Nephron (organoid): Measurements from ENCODE around the gene SMG7.
A peak's percentile ranks its signal among the peaks of the same experiment; 100 is the strongest.

Experiments used
- H3K27ac Mint-ChIP-seq, 3 experiments: 2 replicates each; pipeline ENCODE4 v1.8.0; 2020; ENCODE audit warnings: mixed read lengths in 3 of 3, mild to moderate bottlenecking in 2 of 3, moderate library complexity in 1 of 3
- H3K27me3 Mint-ChIP-seq: 2 replicates; pipeline ENCODE4 v1.8.0; 2021; ENCODE audit warnings: low read depth, mild to moderate bottlenecking, moderate library complexity, mixed read lengths
- H3K36me3 Mint-ChIP-seq: 2 replicates; pipeline ENCODE4 v1.8.0; 2020; ENCODE audit warnings: low read depth, mixed read lengths
- H3K4me1 Mint-ChIP-seq: 2 replicates; pipeline ENCODE4 v1.8.0; 2020; ENCODE audit warnings: mixed read lengths
- H3K4me3 Mint-ChIP-seq, 3 experiments: 2 replicates each; pipeline ENCODE4 v1.8.0; 2020; ENCODE audit warnings: mild to moderate bottlenecking in 3 of 3, mixed read lengths in 3 of 3, moderate library complexity in 2 of 3
- H3K9me3 Mint-ChIP-seq: 2 replicates; pipeline ENCODE4 v1.8.0; 2020; ENCODE audit warnings: mixed read lengths
- CTCF ChIP-seq, 3 experiments: fragments of 200-600 bp; sonication (generic); IDR thresholded peaks; one replicate each; pipeline ENCODE4 v1.5.0; 2021; ENCODE audit warnings: antibody characterized with exemption in 3 of 3; ENCODE audit not compliant: unreplicated experiment in 3 of 3

The SMG7 gene

GRCh38 chr1:183562701-183563100 is 90.4 kb downstream of the SMG7 start:
- H3K4me3 Mint-ChIP-seq: no peak overlapping the region
- H3K36me3 Mint-ChIP-seq: peaks cover 3% of the 10 kb centered on the region
- H3K4me1 Mint-ChIP-seq: no peaks in the 10 kb centered on the region
- no peak for TF ChIP-seq CTCF (IDR thresholded peaks at IDR 0.05; ENCODE audit: unreplicated experiment in 3 of 3)
- peak overlapping the region in 1 of 3 experiments; percentile 59 for H3K27ac Mint-ChIP-seq
- no peaks in the 10 kb centered on the region for H3K9me3 Mint-ChIP-seq
- H3K27me3 Mint-ChIP-seq: peaks cover 4% of the 10 kb centered on the region

GRCh38 chr1:183565261-183565660 is 93.0 kb downstream of the SMG7 start:
- no peaks in the 10 kb centered on the region for H3K36me3 Mint-ChIP-seq
- H3K4me3 Mint-ChIP-seq: no peak overlapping the region
- no peak for TF ChIP-seq CTCF (IDR thresholded peaks at IDR 0.05; ENCODE audit: unreplicated experiment in 3 of 3)
- H3K27ac Mint-ChIP-seq: peak overlapping the region in 1 of 3 experiments; percentile 4
- H3K9me3 Mint-ChIP-seq: no peaks in the 10 kb centered on the region
- peaks cover 10% of the 10 kb centered on the region for H3K27me3 Mint-ChIP-seq
- peaks cover 6% of the 10 kb centered on the region for H3K4me1 Mint-ChIP-seq

- Mint-ChIP-seq H3K4me1 (peaks cover 6% of the 10 kb centered on the region), H3K27ac (no peak overlapping the region), H3K27me3 (peaks cover 10% of the 10 kb centered on the region), H3K4me3 (no peak overlapping the region), H3K36me3 (no peaks in the 10 kb centered on the region), H3K9me3 (no peaks in the 10 kb centered on the region)
- TF ChIP-seq CTCF (IDR thresholded peaks at IDR 0.05; ENCODE audit: unreplicated experiment in 3 of 3): no peak
Observed at GRCh38 chr1:183566026-183566425, 93.7 kb downstream of the SMG7 start.

- H3K27me3 Mint-ChIP-seq: peaks cover 10% of the 10 kb centered on the region
- no peak overlapping the region for H3K4me3 Mint-ChIP-seq
- no peak for TF ChIP-seq CTCF (IDR thresholded peaks at IDR 0.05; ENCODE audit: unreplicated experiment in 3 of 3)
Observed at GRCh38 chr1:183567584-183567983, 95.3 kb downstream of the SMG7 start.

GRCh38 chr1:183568176-183569021 is 96.1 kb downstream of the SMG7 start:
- no peaks in the 10 kb centered on the region for H3K9me3 Mint-ChIP-seq
- no peak for TF ChIP-seq CTCF (IDR thresholded peaks at IDR 0.05; ENCODE audit: unreplicated experiment in 3 of 3)
- H3K27ac Mint-ChIP-seq: no peak overlapping the region
- H3K36me3 Mint-ChIP-seq: no peaks in the 10 kb centered on the region
- peaks cover 10% of the 10 kb centered on the region for H3K27me3 Mint-ChIP-seq
- H3K4me3 Mint-ChIP-seq: no peak overlapping the region
- H3K4me1 Mint-ChIP-seq: peaks cover 6% of the 10 kb centered on the region

More at GRCh38 chr1:183567584-183567983, 95.3 kb downstream of the SMG7 start:
- no peak overlapping the region for H3K27ac Mint-ChIP-seq
- H3K4me1 Mint-ChIP-seq: peaks cover 6% of the 10 kb centered on the region
- H3K9me3 Mint-ChIP-seq: no peaks in the 10 kb centered on the region
- H3K36me3 Mint-ChIP-seq: no peaks in the 10 kb centered on the region

GRCh38 chr1:183569141-183569540 is 96.8 kb downstream of the SMG7 start:
- peaks cover 6% of the 10 kb centered on the region for H3K4me1 Mint-ChIP-seq
- H3K36me3 Mint-ChIP-seq: no peaks in the 10 kb centered on the region
- no peak overlapping the region for H3K4me3 Mint-ChIP-seq
- TF ChIP-seq CTCF (IDR thresholded peaks at IDR 0.05; ENCODE audit: unreplicated experiment in 3 of 3): no peak
- no peaks in the 10 kb centered on the region for H3K9me3 Mint-ChIP-seq
- no peak overlapping the region for H3K27ac Mint-ChIP-seq
- peaks cover 10% of the 10 kb centered on the region for H3K27me3 Mint-ChIP-seq
